GM12878 (cell line): ENCODE results near the gene TSSK3. TPM values are rescaled to one million over a fixed set of nuclear protein-coding genes. Genes with fewer than 3 reads are reported as not detected.

Experiments
- ATAC-seq: fragments of 200-7000 bp; cut with Tn5 transposase; 3 replicates; pipeline ENCODE4 v1.9.1; 2020; ENCODE audit warnings: mild to moderate bottlenecking, moderate library complexity
- Bru-seq: library from RNA; stranded (reverse); fragments of 400-500 nt; gene quantifications from one replicate; lab custom pipeline; 2021; lab: Mats Ljungman, UMichigan
- BruChase-seq, 2 experiments: library from RNA; stranded (reverse); fragments of 400-500 nt; gene quantifications; one replicate each; lab custom pipeline; 2021; lab: Mats Ljungman, UMichigan
- BruUV-seq: library from RNA; stranded (reverse); fragments of 400-500 nt; replicated peaks from 2 replicates; lab custom pipeline; 2021; lab: Mats Ljungman, UMichigan
- CTCF ChIA-PET: fragments of 300-600 bp; sonication (Branson Sonifier 250); formaldehyde crosslinking; extraction: SDS; loops from one replicate; lab custom pipeline; 2021; ENCODE audit warnings: inconsistent platforms; lab: Yijun Ruan, JAX
- POLR2A ChIA-PET: fragments of 350-600 bp; formaldehyde crosslinking; extraction: SDS; loops from one replicate; lab custom pipeline; 2021; ENCODE audit warnings: inconsistent platforms; lab: Charles Lee
- RAD21 ChIA-PET: fragments of 300-600 bp; sonication (Branson Sonifier 250); formaldehyde crosslinking; loops from one replicate; lab custom pipeline; 2023; ENCODE audit warnings: antibody characterized with exemption; ENCODE audit not compliant: unreplicated experiment; lab: Charles Lee
- SMC1A ChIA-PET: fragments of 300-600 bp; sonication (Branson Sonifier 250); formaldehyde crosslinking; loops from one replicate; lab custom pipeline; 2023; ENCODE audit not compliant: unreplicated experiment, uncharacterized antibody; lab: Charles Lee
- DNase-seq: peaks from one replicate; pipeline ENCODE4 v3.0.0-alpha.2; 2011; ENCODE audit warnings: low read depth, low spot score
- FAIRE-seq: peaks from 3 replicates; lab custom pipeline; 2011; peaks lifted over from hg19 to GRCh38; lab: Jason Lieb, UNC
- H2AFZ ChIP-seq: 2 replicates; pipeline ENCODE4 v1.6.0; 2011; ENCODE audit warnings: low read depth, low read length, control low read depth; ENCODE audit not compliant: control insufficient read depth
- H3K27ac ChIP-seq: 2 replicates; pipeline ENCODE4 v1.5.1; 2011; ENCODE audit warnings: control low read depth; ENCODE audit not compliant: control insufficient read depth, insufficient read depth
- H3K27me3 ChIP-seq, 2 experiments: replicated peaks in 1 of 2; 2 replicates each; pipeline versions ENCODE4 v1.6.0 to v1.6.1; 2011; ENCODE audit warnings: low read length in 1 of 2; ENCODE audit not compliant: control insufficient read depth in 2 of 2, insufficient read depth in 2 of 2
- H3K36me3 ChIP-seq, 2 experiments: 2 replicates each; pipeline ENCODE4 v1.5.1; 2011; ENCODE audit warnings: low read length in 1 of 2; ENCODE audit not compliant: control insufficient read depth in 2 of 2, insufficient read depth in 2 of 2
- H3K4me1 ChIP-seq: 2 replicates; pipeline ENCODE4 v1.6.1; 2011; ENCODE audit warnings: mild to moderate bottlenecking, low read length, moderate library complexity, mixed read lengths; ENCODE audit not compliant: control insufficient read depth, insufficient read depth
- H3K4me2 ChIP-seq: 2 replicates; pipeline ENCODE4 v1.6.0; 2011; ENCODE audit warnings: control low read depth; ENCODE audit not compliant: control insufficient read depth, insufficient read depth
- H3K4me3 ChIP-seq: fragments of 200-600 bp; sonication (generic); 2 replicates; pipeline ENCODE4 v1.5.1; 2016
- H3K79me2 ChIP-seq: 2 replicates; pipeline ENCODE4 v1.6.0; 2011; ENCODE audit warnings: low read length; ENCODE audit not compliant: control insufficient read depth, insufficient read depth
- H3K9ac ChIP-seq: 2 replicates; pipeline ENCODE4 v1.8.0; 2011; ENCODE audit warnings: low read length, control low read depth, mixed read lengths; ENCODE audit not compliant: control insufficient read depth, insufficient read depth
- H3K9me3 ChIP-seq: replicated peaks from 3 replicates; pipeline ENCODE4 v1.5.1; 2011; ENCODE audit warnings: mild to moderate bottlenecking, low read length; ENCODE audit not compliant: control insufficient read depth, insufficient read depth
- H4K20me1 ChIP-seq: 2 replicates; pipeline ENCODE4 v1.6.0; 2011; ENCODE audit not compliant: control insufficient read depth, insufficient read depth
- ATF7 ChIP-seq: fragments of 450-650 bp; IDR thresholded peaks from 2 replicates; pipeline ENCODE4 v1.6.1; 2016; ENCODE audit warnings: low read depth, mild to moderate bottlenecking
- E2F8 ChIP-seq: fragments of 450-650 bp; IDR thresholded peaks from 2 replicates; pipeline ENCODE4 v1.6.1; 2018; ENCODE audit warnings: mild to moderate bottlenecking, low read depth, moderate library complexity; ENCODE audit not compliant: partially characterized antibody
- IKZF1 ChIP-seq: fragments of 450-650 bp; conservative IDR thresholded peaks from 2 replicates; pipeline ENCODE4 v1.6.1; 2017; ENCODE audit warnings: antibody characterized with exemption, mild to moderate bottlenecking
- IRF4 ChIP-seq: IDR thresholded peaks from 2 replicates; pipeline ENCODE4 v1.6.1; 2011; ENCODE audit warnings: low read depth, low read length
- PAX5 ChIP-seq: IDR thresholded peaks from 2 replicates; pipeline ENCODE4 v1.6.1; 2011; ENCODE audit warnings: low read depth, low read length, borderline replicate concordance
- POLR2AphosphoS2 ChIP-seq: IDR thresholded peaks from 2 replicates; pipeline ENCODE4 v1.6.1; 2011; ENCODE audit warnings: low read depth, mild to moderate bottlenecking, low read length, improper control_type of control experiment, moderate library complexity
- POLR2AphosphoS5 ChIP-seq: IDR thresholded peaks from 2 replicates; pipeline ENCODE4 v1.6.1; 2011; ENCODE audit warnings: mild to moderate bottlenecking, low read length, inconsistent platforms
- REST ChIP-seq: IDR thresholded peaks from 2 replicates; pipeline ENCODE4 v1.6.1; 2012; ENCODE audit warnings: mild to moderate bottlenecking, low read depth, low read length
- SKIL ChIP-seq: fragments of 450-650 bp; IDR thresholded peaks from 2 replicates; pipeline ENCODE4 v1.6.1; 2017; ENCODE audit warnings: mild to moderate bottlenecking, low read depth, inconsistent platforms; ENCODE audit not compliant: poor library complexity, severe bottlenecking
- TAF1 ChIP-seq: IDR thresholded peaks from 2 replicates; pipeline ENCODE4 v1.6.1; 2011; ENCODE audit warnings: mild to moderate bottlenecking, low read depth, low read length, borderline replicate concordance
- WGBS: methylation state at CpG from one replicate; pipeline ENCODE4 v1.1.6; 2016; ENCODE audit warnings: low lambda C conversion rate; ENCODE audit not compliant: insufficient replicate concordance, insufficient coverage; ENCODE audit errors: missing lambda C conversion rate; 5-methylcytosine and 5-hydroxymethylcytosine counted together
- in situ Hi-C: fragments of 300-500 bp; cut with MboI; formaldehyde crosslinking; loops from 9 replicates; pipeline ENCODE4 v1.14.3; 2018; ENCODE audit warnings: mixed read lengths
- intact Hi-C: fragments of 100-400 bp; cut with micrococcal nuclease; formaldehyde crosslinking; loops from one replicate; pipeline ENCODE4 v1.14.2; 2022; ENCODE audit not compliant: unreplicated experiment
- long read RNA-seq, 2 experiments: library from polyadenylated mRNA; unstranded; transcript quantifications; one replicate each; pipeline ENCODE4 v2.0.0, GENCODE V29; 2019 to 2020
- polyA minus RNA-seq, 3 experiments: library from RNA; depleted of rRNA, polyadenylated mRNA; stranded (reverse); fragments of >200 nt; gene quantifications; 2 replicates each; pipeline ENCODE4 v1.2.3, GENCODE V29; 2011
- polyA plus RNA-seq, 11 experiments: library from polyadenylated mRNA; depleted of rRNA in 4 of 11; unstranded in 6 of 11; stranded (reverse) in 5 of 11; fragments of >200 nt; fragmentation: Nextera tagmentation in 4 of 11; fragmentation: Illumina TruSeq in 1 of 11; extraction: Ambion mirVana in 4 of 11; extraction: Trizol in 1 of 11; gene quantifications; 1 replicate in 1 of 11; 2 replicates in 10 of 11; pipeline versions ENCODE4 v1.2.1 to v1.2.3, GENCODE V29; 2011 to 2016; ENCODE audit warnings: inconsistent platforms in 2 of 11, missing spikeins in 2 of 11, low read depth in 1 of 11
- total RNA-seq, 4 experiments: library from RNA; depleted of rRNA in 3 of 4; stranded (reverse); fragments of >200 nt in 3 of 4; fragmentation: Illumina TruSeq in 1 of 4; extraction: Trizol in 1 of 4; gene quantifications; 2 replicates each; pipeline versions ENCODE4 v1.2.1 to v1.2.3, GENCODE V29; 2013 to 2021

TSSK3 gene
- total RNA-seq (2013; cell fraction: nucleolus; rRNA removed) = 9.4 and 11.8 TPM in 2 replicates
- 0.56 and 0.98 TPM in 2 replicates for total RNA-seq (2014; rRNA removed)
- total RNA-seq (2014; rRNA removed; fragmentation: Illumina TruSeq; extraction: Trizol) = 0.63 and 1.6 TPM in 2 replicates
- total RNA-seq (2021) = 0.82 and 1.2 TPM in 2 replicates
- 1.00 TPM for polyA plus RNA-seq (2011; ENCODE audit: low read depth)
- 0.67 and 1.2 TPM in 2 replicates for polyA plus RNA-seq (2011; rRNA removed)
- 0.62 and 0.78 TPM in 2 replicates for polyA plus RNA-seq (2011; cell fraction: cytosol; rRNA removed)
- polyA plus RNA-seq (2011; cell fraction: nucleus; rRNA removed) = 1.2 and 2.2 TPM in 2 replicates
- 1.3 and 3.3 TPM in 2 replicates for polyA plus RNA-seq (2012)
- 0.48 and 0.92 TPM in 2 replicates for polyA plus RNA-seq (2014; fragmentation: Illumina TruSeq; extraction: Trizol)
- under 1 TPM; 0.42 to 0.77 TPM for polyA plus RNA-seq (2014; fragmentation: Nextera tagmentation; extraction: Ambion mirVana)
- polyA plus RNA-seq (2014; rRNA removed) = 0.51 and 1.2 TPM in 2 replicates
- polyA plus RNA-seq (2016; fragmentation: Nextera tagmentation; extraction: Ambion mirVana) = under 1 TPM; 0.58 to 0.82 TPM
- 0.46 and 0.51 TPM in 2 replicates for polyA minus RNA-seq (2011; rRNA and poly(A)+ RNA removed)
- not detected in 2 replicates for polyA minus RNA-seq (2011; cell fraction: cytosol; rRNA and poly(A)+ RNA removed)
- 0.73 and 1.2 TPM in 2 replicates for polyA minus RNA-seq (2011; cell fraction: nucleus; rRNA and poly(A)+ RNA removed)
- percentile 47 among the genes with signal in this experiment for Bru-seq, nascent RNA
- percentile 21 among the genes with signal in this experiment for BruChase-seq, experiment 1, labeled RNA remaining after a 6-hour chase
- percentile 21 among the genes with signal in this experiment for BruChase-seq, experiment 2, labeled RNA remaining after a 2-hour chase
- long read RNA-seq, experiment 1 = 0 reads
- long read RNA-seq, experiment 2, partial matches to known transcripts = 0 of 5 reads
- long read RNA-seq, experiment 2, other reads (novel, unspliced or antisense) = 5 of 5 reads

- H3K4me1 ChIP-seq = peaks cover 7% of the 10 kb centered on the region
- ChIA-PET RAD21 (no interaction called here), CTCF (interaction anchor here (1.0 kb wide), 1 partner anchor 45 kb away, joined by 3 read pairs; no protein-coding TSS in a partner anchor), POLR2A (no interaction called here), SMC1A (no interaction called here)
- no peak for FAIRE-seq
- WGBS = 84% methylated on average over 17 of the region's 17 CpGs
- H3K79me2 ChIP-seq = no peaks in the 10 kb centered on the region
- H3K27me3 ChIP-seq = no peaks in the 10 kb centered on the region
- intact Hi-C loops (no loop called here), in situ Hi-C loops (no loop called here)
- no peak within 1 kb of the TSS for H3K27ac ChIP-seq
- ATAC-seq = no peak
- no peaks in the 10 kb centered on the region for H4K20me1 ChIP-seq
- no peak for DNase-seq
- H2AFZ ChIP-seq = no peak within 1 kb of the TSS
- H3K36me3 ChIP-seq = peaks cover 0 to 4% of the 10 kb centered on the region in 2 experiments; a peak in 3 of 4 replicates
- H3K9me3 ChIP-seq = no peaks in the 10 kb centered on the region
- no peak within 1 kb of the TSS for H3K9ac ChIP-seq
- no peak within 1 kb of the TSS for H3K4me3 ChIP-seq
- no TSS peak for BruUV-seq
- H3K4me2 ChIP-seq = peak within 1 kb of the TSS; percentile 72
- TF ChIP-seq ATF7 (no peak), POLR2AphosphoS2 (no peak), PAX5 (no peak), POLR2AphosphoS5 (no peak), IRF4 (no peak), REST (no peak), SKIL (no peak), IKZF1 (no peak), E2F8 (no peak), TAF1 (no peak)
These were observed at the start of gene TSSK3, which contains the start of gene FAM229A for GRCh38 chr1:32362474-32363313. TSSK3 (plus strand) TSS chr1:32362539; CDS start chr1:32362702, 163 bp downstream. FAM229A (minus strand) TSS chr1:32362485; CDS start chr1:32362091, 394 bp downstream.
